ENCODE measurements around the gene ARRB1. TPM values are rescaled to one million over a fixed set of nuclear protein-coding genes. Genes with fewer than 3 reads are reported as not detected.
A peak's percentile ranks its signal among the peaks of the same experiment; 100 is the strongest.

ARRB1 gene
- total and polyA plus RNA-seq, 8 donors = 41.7 to 150 (median 63.2) TPM

- no peaks in the 10 kb centered on the region for H3K36me3 ChIP-seq
- no peaks in the 10 kb centered on the region for H3K27me3 ChIP-seq
- DNase-seq (no peak), ATAC-seq (no peak)
- H3K27ac ChIP-seq = no peak overlapping the region
- H3K4me3 ChIP-seq = no peak overlapping the region
- intact Hi-C loops (cut with DNase I) = no loop called here
- TF ChIP-seq, protein P1, sequence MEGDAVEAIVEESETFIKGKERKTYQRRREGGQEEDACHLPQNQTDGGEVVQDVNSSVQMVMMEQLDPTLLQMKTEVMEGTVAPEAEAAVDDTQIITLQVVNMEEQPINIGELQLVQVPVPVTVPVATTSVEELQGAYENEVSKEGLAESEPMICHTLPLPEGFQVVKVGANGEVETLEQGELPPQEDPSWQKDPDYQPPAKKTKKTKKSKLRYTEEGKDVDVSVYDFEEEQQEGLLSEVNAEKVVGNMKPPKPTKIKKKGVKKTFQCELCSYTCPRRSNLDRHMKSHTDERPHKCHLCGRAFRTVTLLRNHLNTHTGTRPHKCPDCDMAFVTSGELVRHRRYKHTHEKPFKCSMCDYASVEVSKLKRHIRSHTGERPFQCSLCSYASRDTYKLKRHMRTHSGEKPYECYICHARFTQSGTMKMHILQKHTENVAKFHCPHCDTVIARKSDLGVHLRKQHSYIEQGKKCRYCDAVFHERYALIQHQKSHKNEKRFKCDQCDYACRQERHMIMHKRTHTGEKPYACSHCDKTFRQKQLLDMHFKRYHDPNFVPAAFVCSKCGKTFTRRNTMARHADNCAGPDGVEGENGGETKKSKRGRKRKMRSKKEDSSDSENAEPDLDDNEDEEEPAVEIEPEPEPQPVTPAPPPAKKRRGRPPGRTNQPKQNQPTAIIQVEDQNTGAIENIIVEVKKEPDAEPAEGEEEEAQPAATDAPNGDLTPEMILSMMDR (IDR thresholded peaks at IDR 0.05) = no peak
- H3K4me1 ChIP-seq = peaks cover 0 to 3% of the 10 kb centered on the region in 2 donors
- no peaks in the 10 kb centered on the region for H3K9me3 ChIP-seq
Observed at GRCh38 chr11:75394085-75394840, 42.8 kb upstream of the ARRB1 start.

DNA sequence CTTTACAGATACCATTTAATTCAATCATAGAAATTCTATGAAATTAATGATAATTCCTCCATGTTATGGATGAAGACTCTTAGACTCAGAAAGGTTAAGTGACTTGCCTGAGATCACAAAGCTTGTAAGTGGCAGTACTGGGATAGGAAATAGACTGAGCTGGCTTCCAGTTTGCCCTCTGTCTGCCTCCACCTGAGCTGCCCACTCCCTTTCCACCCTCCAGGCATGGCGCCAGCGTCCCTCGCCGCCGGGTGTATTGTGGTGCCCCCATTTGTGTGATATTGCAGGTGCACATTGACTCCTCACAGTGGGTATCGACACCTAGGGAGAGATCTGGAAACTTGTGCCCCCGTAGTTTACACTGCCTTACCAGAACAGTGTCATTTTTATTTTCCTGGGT lies 38.5 kb upstream of the ARRB1 start:
- H3K4me3 ChIP-seq = no peak overlapping the region
- TF ChIP-seq, protein P1 (IDR thresholded peaks at IDR 0.05) = no peak
- H3K36me3 ChIP-seq = no peaks in the 10 kb centered on the region
- intact Hi-C loops (cut with DNase I) = loop anchor here in 1 of 2 donors (10.0 kb wide), 1 partner anchor 105 kb away; no protein-coding TSS in a partner anchor
- H3K27ac ChIP-seq = no peak overlapping the region
- H3K27me3 ChIP-seq = no peaks in the 10 kb centered on the region
- H3K4me1 ChIP-seq = peaks cover 4 to 10% of the 10 kb centered on the region in 2 donors
- DNase-seq (no peak), ATAC-seq (no peak)
- no peaks in the 10 kb centered on the region for H3K9me3 ChIP-seq

DNA sequence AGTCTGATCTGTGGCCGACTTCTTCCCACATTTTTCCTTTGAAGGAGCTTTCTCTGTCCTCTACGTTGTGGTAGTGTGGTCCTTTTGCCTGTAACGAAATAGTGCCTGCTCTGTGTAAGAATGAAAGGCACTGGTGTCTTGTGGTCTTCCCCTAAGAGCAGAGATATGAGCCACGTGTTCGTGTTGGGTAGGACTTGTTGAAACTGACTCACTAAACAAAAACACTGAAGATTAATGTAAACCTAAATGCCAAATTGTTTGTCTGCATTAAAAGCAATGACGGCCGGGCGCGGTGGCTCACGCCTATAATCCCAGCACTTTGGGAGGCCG lies 37.8 kb upstream of the ARRB1 start:
- Histone ChIP-seq H3K36me3 (no peaks in the 10 kb centered on the region), H3K4me1 (peaks cover 7 to 15% of the 10 kb centered on the region in 2 donors), H3K27ac (no peak overlapping the region), H3K27me3 (no peaks in the 10 kb centered on the region), H3K4me3 (no peak overlapping the region), H3K9me3 (no peaks in the 10 kb centered on the region)
- ATAC-seq = no peak
- TF ChIP-seq, protein P1 (IDR thresholded peaks at IDR 0.05) = no peak
- intact Hi-C loops (cut with DNase I) = loop anchor here in 1 of 2 donors (10.0 kb wide), 1 partner anchor 104 kb away; no protein-coding TSS in a partner anchor
- DNase-seq = no peak

GRCh38 chr11:75388386-75389275 lies 37.2 kb upstream of the ARRB1 start:
- ATAC-seq = peak; percentile 85
- no peaks in the 10 kb centered on the region for H3K9me3 ChIP-seq
- H3K36me3 ChIP-seq = no peaks in the 10 kb centered on the region
- H3K4me3 ChIP-seq = no peak overlapping the region
- intact Hi-C loops (cut with DNase I) = loop anchor here in 1 of 2 donors (10.0 kb wide), 1 partner anchor 104 kb away; no protein-coding TSS in a partner anchor
- H3K27ac ChIP-seq = no peak overlapping the region
- TF ChIP-seq, protein P1 (IDR thresholded peaks at IDR 0.05) = peak; percentile 71 to 82
- peak in 3 of 4 donors; percentile 53 to 84 (median 73) for DNase-seq
- H3K4me1 ChIP-seq = peaks cover 10 to 21% of the 10 kb centered on the region in 2 donors
- no peaks in the 10 kb centered on the region for H3K27me3 ChIP-seq

Data from left lung (tissue), 10 donors.